Measurements from ENCODE around the gene SMIM5. TPM values are rescaled to one million over a fixed set of nuclear protein-coding genes. Genes with fewer than 3 reads are reported as not detected.

SMIM5 gene
- total and polyA plus RNA-seq, 2 of the 13 experiments (the other 11 are each of a cell fraction or from before 2014, with no cell fraction given): not detected

DNA sequence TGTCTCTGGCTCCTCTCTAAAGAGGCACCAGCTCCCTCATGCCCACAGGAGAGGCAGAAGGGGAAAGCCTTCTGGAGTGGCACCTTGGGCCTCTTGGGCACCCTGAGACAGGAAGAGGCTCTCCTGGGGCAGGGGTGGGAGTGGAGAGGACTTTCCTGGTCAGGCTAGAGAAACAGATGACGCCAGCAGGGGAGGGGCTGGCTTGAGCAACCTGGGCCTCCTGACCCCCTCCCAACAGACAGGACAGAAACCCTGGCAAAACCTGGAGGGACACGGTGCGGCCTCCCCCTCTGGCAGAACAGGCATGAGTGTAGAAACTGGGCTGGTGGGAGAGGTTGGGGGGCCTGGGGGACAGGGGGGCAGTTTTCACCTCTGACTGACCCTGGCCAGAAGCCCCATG, 6.1 kb downstream of the SMIM5 start (continued):
- TF ChIP-seq, protein P1, sequence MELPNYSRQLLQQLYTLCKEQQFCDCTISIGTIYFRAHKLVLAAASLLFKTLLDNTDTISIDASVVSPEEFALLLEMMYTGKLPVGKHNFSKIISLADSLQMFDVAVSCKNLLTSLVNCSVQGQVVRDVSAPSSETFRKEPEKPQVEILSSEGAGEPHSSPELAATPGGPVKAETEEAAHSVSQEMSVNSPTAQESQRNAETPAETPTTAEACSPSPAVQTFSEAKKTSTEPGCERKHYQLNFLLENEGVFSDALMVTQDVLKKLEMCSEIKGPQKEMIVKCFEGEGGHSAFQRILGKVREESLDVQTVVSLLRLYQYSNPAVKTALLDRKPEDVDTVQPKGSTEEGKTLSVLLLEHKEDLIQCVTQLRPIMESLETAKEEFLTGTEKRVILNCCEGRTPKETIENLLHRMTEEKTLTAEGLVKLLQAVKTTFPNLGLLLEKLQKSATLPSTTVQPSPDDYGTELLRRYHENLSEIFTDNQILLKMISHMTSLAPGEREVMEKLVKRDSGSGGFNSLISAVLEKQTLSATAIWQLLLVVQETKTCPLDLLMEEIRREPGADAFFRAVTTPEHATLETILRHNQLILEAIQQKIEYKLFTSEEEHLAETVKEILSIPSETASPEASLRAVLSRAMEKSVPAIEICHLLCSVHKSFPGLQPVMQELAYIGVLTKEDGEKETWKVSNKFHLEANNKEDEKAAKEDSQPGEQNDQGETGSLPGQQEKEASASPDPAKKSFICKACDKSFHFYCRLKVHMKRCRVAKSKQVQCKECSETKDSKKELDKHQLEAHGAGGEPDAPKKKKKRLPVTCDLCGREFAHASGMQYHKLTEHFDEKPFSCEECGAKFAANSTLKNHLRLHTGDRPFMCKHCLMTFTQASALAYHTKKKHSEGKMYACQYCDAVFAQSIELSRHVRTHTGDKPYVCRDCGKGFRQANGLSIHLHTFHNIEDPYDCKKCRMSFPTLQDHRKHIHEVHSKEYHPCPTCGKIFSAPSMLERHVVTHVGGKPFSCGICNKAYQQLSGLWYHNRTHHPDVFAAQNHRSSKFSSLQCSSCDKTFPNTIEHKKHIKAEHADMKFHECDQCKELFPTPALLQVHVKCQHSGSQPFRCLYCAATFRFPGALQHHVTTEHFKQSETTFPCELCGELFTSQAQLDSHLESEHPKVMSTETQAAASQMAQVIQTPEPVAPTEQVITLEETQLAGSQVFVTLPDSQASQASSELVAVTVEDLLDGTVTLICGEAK (IDR thresholded peaks at IDR 0.05): no peak
- TF ChIP-seq, protein P1 (CRISPR knock-in tag; IDR thresholded peaks at IDR 0.05): no peak
- TF ChIP-seq POLR2A (IDR thresholded peaks at IDR 0.05; ENCODE audit: insufficient read depth in 1 of 2, low read depth in 2 of 2, low read length in 2 of 2): no peak
- TF ChIP-seq HOXA5 (CRISPR knock-in tag; IDR thresholded peaks at IDR 0.05): no peak

Data from HepG2 (cell line).